ENCODE measurements around the gene MRPS35.

- TF ChIP-seq CTCF (IDR thresholded peaks at IDR 0.05; ENCODE audit: low read depth, low read length, poor library complexity, severe bottlenecking) (no peak), EZH2phosphoT487 (IDR thresholded peaks at IDR 0.05; ENCODE audit: borderline replicate concordance, low read length) (no peak)
Measured at GRCh38 chr12:27777141-27777540, 66.5 kb downstream of the MRPS35 start.
